GM13976 (cell line): Measurements from ENCODE around the gene PHAX.

Source experiments
- DNase-seq: peaks from one replicate; pipeline ENCODE4 v3.0.0; 2012; ENCODE audit warnings: low spot score
- CTCF ChIP-seq: IDR thresholded peaks from 2 replicates; pipeline ENCODE4 v1.5.1; 2012; ENCODE audit warnings: borderline replicate concordance, mild to moderate bottlenecking; ENCODE audit not compliant: insufficient read depth; ENCODE audit errors: extremely low read depth, missing control alignments, control extremely low read depth
- in situ Hi-C: fragments of 300-500 bp; cut with MboI; formaldehyde crosslinking; loops from one replicate; pipeline ENCODE4 v1.12.0; 2022; ENCODE audit warnings: low sequenced_read_pairs, mixed read lengths, inconsistent platforms; ENCODE audit not compliant: unreplicated experiment

PHAX gene

GRCh38 chr5:126576974-126577373 lies 23.8 kb upstream of the PHAX start:
- TF ChIP-seq CTCF, result no peak
- in situ Hi-C loops, result no loop called here
- DNase-seq, result no peak

GRCh38 chr5:126577415-126577814 lies 23.3 kb upstream of the PHAX start:
- no peak for TF ChIP-seq CTCF
- in situ Hi-C loops, result no loop called here
- DNase-seq, result no peak

GRCh38 chr5:126579716-126580115 lies 21.0 kb upstream of the PHAX start:
- in situ Hi-C loops, result no loop called here
- DNase-seq, result no peak
- TF ChIP-seq CTCF, result no peak

- TF ChIP-seq CTCF, result no peak
- in situ Hi-C loops, result no loop called here
- DNase-seq, result no peak
Measured at GRCh38 chr5:126583761-126584160, 17.0 kb upstream of the PHAX start.

GRCh38 chr5:126587551-126588390 lies 13.0 kb upstream of the PHAX start:
- in situ Hi-C loops, result no loop called here
- TF ChIP-seq CTCF, result no peak
- DNase-seq, result no peak

GRCh38 chr5:126589536-126590297 lies 11.0 kb upstream of the PHAX start:
- in situ Hi-C loops, result no loop called here

More at GRCh38 chr5:126589536-126590297, 11.0 kb upstream of the PHAX start:
- DNase-seq, result no peak
- no peak for TF ChIP-seq CTCF
